Measurements from ENCODE around the gene SIPA1L3.
"Not testable (repeated sequence)": the region's sequence is repeated elsewhere in the genome, so short reads cannot be mapped to it uniquely, and the experiment has no call there.

SIPA1L3 gene

DNA sequence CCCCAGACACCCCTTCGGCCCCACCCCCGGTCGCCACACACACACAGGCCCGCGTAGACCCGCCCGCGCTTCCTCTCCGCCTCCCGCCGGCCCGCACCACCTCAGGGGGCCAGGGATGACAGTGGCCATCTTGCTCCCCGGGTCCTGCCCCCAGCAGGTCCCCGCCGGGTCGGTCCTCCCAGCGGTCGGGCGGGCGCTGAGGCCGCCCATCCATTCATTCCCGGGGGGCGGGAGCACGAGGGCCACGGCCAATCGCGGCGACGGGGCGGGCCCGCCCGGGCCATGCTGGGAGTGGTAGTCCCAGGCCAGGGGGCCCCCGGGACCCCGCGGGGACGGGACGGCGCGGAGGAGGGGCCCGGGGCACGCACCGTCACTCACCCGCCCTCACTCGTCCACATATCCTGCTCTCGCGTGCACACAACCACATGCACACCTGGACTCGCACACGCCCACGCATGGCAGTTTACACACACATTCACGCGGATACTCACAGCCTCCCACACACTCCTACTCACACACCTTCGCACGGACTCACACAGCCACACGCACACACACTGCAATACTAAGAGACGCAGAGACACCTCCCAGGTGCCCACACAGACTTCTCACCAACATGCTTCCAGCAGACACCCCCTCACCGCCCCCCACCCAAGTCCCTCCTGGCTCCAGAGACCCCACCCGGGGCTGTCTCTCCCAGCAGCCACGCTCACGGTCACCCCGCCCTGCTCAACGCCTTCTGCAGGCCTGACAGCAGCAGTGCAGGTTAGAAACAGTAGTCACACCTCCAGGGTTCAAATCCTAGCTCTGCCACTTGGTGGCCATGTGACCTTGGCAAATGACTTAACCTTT lies 317.2 kb downstream of the SIPA1L3 start, which contains the start of gene DPF1:
Gene DPF1, minus strand, starts transcription at position 209 of the 849 bp plus-strand sequence. Its CDS starts 80 bp downstream, at position 129.
- DNase-seq, result peak; percentile 76

GRCh38 chr19:38224863-38225218 lies 317.8 kb downstream of the SIPA1L3 start:
- DNase-seq, result not testable (repeated sequence)

GRCh38 chr19:38227287-38228004 lies 320.4 kb downstream of the SIPA1L3 start:
- DNase-seq, result no peak

DNA sequence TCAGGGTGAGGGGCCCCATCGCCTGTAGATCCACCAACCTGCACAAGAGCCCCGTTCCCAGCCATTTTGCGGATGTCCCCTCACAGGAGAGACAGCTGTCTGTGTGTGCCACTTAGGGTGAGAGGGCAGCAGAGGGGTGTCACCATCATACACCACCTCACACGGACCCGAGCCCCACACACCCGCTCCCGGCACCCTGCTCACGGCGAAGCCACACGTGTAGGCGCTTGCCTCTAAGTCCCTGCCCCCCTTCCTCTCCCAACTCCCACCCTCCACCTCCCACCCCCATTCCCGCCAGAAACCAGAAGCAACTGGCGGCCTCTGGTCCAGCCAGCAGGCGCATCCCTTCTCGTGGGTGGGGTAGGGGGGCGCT lies 321.0 kb downstream of the SIPA1L3 start:
- DNase-seq, result no peak

DNA sequence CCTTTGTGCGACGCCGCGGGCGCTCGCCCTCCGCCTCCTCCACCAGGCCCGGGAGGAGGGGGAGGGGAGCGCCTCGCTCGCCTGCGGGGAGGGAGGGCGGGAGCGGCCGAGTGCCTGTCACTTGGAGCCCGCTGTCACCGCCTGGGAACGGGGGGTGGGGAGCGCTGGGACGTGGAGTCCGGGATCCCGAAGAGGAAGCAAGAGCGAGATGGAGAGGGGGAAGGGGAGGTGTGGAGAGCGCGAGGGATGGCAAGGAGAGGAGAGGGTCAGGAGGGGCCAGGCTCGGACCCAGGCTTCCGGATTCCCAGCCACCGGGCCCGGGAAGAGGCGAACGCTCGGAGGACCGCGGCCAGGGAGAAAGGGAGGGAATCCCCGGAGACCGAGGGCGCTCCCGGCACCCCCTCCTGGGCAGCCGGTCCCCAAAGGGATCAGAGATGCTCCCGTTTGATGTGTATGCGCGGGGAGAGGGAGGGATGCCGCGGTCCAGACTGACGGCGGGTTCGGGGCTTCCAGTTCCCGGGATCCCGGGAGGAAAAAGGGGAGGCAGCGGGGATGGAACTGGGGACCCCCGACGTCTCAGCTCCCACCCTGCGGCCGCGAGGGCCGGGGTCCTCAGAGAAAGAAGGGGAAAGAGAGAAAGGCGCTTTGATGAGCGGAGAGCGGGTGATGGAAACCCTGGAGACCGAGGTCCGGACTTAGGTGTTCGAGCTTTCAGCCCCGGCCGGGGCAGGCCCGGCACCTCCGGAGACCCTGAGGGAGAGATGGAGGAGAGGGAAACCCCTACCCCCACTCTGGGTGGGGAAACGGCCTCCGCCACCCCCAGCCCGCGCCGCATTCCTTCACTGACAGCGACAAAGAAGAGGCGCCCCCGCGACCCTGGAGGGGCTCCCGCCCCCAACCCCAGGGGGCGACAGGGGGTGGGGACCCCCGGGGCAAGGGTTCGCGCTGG lies 321.8 kb downstream of the SIPA1L3 start:
- no peak for DNase-seq

DNA sequence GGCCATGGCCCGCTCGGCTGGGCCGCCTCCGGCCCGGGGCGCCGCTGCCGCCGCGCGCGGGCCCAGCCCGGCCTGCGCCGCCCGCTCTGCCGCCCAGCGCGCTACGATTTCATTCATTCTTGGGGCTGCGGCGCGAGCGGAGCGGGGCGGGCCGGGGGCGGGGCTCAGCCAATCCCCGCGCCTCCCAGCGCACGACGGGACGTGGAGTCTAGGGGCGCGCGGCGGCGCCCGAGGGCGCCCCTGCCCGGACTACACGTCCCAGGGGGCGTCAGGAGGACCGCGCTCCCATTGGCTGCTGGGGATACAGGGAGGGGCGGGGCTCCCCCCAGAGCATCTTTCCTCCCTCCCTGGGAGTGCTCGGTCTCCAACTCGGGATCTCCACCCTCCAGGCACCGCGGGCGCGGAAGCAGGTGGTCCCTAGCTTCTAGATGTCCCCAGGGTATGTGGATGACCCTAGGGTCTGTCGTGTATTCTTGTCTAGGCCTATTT lies 322.6 kb downstream of the SIPA1L3 start:
- DNase-seq, result peak; percentile 94

- not testable (repeated sequence) for DNase-seq
These were observed 323.6 kb downstream of the SIPA1L3 start for GRCh38 chr19:38230506-38231133.

DNA sequence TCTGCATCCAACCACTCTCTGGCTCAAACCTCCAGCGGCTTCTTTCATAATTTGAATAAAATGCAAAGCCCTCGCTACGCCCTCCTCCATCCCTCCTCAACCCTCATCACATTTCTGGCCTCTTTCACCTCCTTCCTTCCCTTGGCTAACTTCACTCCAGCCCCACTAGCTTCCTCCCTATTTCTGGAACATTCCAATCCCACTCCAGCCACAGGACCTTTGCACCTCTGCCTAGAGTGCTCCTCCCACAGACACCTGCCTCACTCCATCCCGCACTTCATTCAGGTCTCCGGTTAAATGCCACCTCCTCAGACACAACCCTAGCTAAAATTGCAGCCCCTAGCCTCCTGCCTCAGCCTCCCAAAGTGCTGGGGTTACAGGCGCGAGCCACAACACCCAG lies 324.9 kb downstream of the SIPA1L3 start:
- no peak for DNase-seq

DNA sequence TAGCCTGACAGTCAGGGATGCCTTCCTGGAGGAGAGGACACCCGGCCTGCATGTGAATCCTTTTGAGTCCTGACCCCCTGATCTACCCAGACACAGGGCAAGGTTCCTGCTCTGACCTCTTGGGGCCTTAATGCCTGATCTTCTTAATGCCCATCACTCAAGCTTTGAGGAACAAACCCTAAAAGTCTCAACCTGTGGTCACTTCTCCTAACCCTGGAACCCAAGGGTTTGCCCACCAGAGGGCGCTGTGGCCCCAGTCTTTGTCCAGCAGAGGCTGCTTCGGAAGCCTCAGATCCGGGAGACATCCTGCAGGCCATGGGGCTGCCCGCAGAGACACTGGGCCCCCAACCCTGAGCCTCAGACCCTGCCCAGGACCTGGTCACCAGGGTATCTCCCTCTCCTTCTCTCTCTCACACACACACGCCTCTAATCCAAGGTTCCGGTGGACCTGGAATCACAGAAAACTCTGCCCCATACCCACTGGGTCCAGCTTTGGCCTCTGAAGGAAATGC lies 326.8 kb downstream of the SIPA1L3 start:
- DNase-seq, result peak; percentile 60

- no peak for DNase-seq
These were observed 327.6 kb downstream of the SIPA1L3 start for GRCh38 chr19:38234615-38235014.

GRCh38 chr19:38239816-38240215 lies 332.8 kb downstream of the SIPA1L3 start:
- DNase-seq, result no peak

- DNase-seq, result no peak
These were observed 336.3 kb downstream of the SIPA1L3 start for GRCh38 chr19:38243279-38243673.

GRCh38 chr19:38245826-38246498 lies 339.0 kb downstream of the SIPA1L3 start:
- peak; percentile 48 for DNase-seq

- no peak for DNase-seq
These were observed 340.1 kb downstream of the SIPA1L3 start for GRCh38 chr19:38247126-38247525.

DNA sequence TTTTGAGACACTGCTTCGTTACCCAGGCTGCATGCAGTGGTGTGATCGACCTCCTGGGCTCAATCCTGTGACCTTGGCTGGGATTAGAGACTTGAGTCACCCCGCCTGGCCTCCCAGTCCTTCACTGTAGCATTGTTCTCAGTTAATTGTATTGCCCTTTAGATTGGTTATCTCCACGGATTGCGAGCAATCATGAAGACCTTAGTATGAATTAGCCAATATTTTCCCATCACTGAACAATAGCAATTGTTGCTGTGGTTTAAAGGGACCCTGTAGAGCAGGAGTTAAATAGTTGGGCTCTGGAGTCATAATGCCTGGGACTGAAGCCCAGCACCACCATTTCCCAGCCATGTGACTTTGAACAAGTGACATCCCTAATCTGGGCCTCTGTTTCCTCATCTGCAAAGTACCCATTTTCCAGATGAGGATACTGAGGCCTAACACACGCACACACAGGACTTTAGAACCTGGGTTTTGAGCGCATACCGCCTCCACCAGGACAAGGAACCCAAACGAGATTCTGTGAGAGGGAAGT lies 340.8 kb downstream of the SIPA1L3 start:
- no peak for DNase-seq

- DNase-seq, result no peak
These were observed 341.4 kb downstream of the SIPA1L3 start for GRCh38 chr19:38248421-38248820.

DNA sequence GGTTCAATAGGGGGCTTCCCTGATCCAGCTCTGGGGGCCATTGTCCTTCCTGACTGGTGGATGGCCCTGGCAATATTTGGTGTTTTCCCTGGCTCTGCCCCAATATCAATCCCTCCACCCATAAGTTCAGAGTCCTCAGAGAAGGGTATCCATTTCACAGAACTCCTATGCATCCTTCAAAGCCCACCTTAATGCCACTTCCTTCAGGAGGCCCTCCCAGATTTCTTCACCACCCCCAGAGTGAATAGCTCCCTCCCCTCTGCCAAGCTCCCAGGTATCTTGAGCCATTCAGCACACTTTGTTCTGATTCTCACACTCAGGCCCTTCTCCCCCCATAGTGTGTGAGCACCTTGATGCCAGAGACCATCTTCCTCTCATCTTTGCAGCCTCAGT lies 343.4 kb downstream of the SIPA1L3 start:
- no peak for DNase-seq

GRCh38 chr19:38250821-38251563 lies 344.0 kb downstream of the SIPA1L3 start:
- peak; percentile 28 for DNase-seq

GRCh38 chr19:38251564-38252051 lies 344.6 kb downstream of the SIPA1L3 start:
- peak; percentile 53 for DNase-seq

- DNase-seq, result no peak
These were observed 345.4 kb downstream of the SIPA1L3 start for GRCh38 chr19:38252385-38252784.

Data from fibroblast of skin of right biceps (primary cell).